Hepatocyte (in vitro differentiated cells): Measurements from ENCODE around the gene SPATA9. TPM values are rescaled to one million over a fixed set of nuclear protein-coding genes. Genes with fewer than 3 reads are reported as not detected.

Experiments used
- DNase-seq: peaks from one replicate; pipeline ENCODE4 v3.0.0-alpha.2; 2016; ENCODE audit warnings: low spot score
- H2AFZ ChIP-seq: fragments of 200-600 bp; sonication (generic); 2 replicates; pipeline ENCODE4 v1.6.0; 2016; ENCODE audit warnings: antibody characterized with exemption, mild to moderate bottlenecking
- H3K27ac ChIP-seq: fragments of 200-600 bp; sonication (generic); 2 replicates; pipeline ENCODE4 v1.5.1; 2016; ENCODE audit warnings: mild to moderate bottlenecking
- H3K27me3 ChIP-seq: fragments of 200-600 bp; sonication (generic); 2 replicates; pipeline ENCODE4 v1.6.1; 2016
- H3K36me3 ChIP-seq: fragments of 200-600 bp; sonication (generic); replicated peaks from 2 replicates; pipeline ENCODE4 v1.5.1; 2016; ENCODE audit warnings: low read depth; ENCODE audit not compliant: insufficient read depth
- H3K4me1 ChIP-seq: fragments of 200-600 bp; sonication (generic); 2 replicates; pipeline ENCODE4 v1.5.1; 2016; ENCODE audit warnings: mild to moderate bottlenecking, moderate library complexity; ENCODE audit not compliant: insufficient read depth
- H3K4me2 ChIP-seq: fragments of 200-600 bp; sonication (generic); 2 replicates; pipeline ENCODE4 v1.6.0; 2016
- H3K4me3 ChIP-seq: fragments of 200-600 bp; sonication (generic); 2 replicates; pipeline ENCODE4 v1.5.1; 2016; ENCODE audit warnings: mild to moderate bottlenecking
- H3K79me2 ChIP-seq: fragments of 200-600 bp; sonication (generic); 2 replicates; pipeline ENCODE4 v1.6.0; 2017; ENCODE audit warnings: mild to moderate bottlenecking
- H3K9me2 ChIP-seq: fragments of 200-600 bp; sonication (generic); replicated peaks from 2 replicates; pipeline ENCODE4 v1.6.0; 2017; ENCODE audit warnings: mild to moderate bottlenecking; ENCODE audit not compliant: insufficient read depth
- H3K9me3 ChIP-seq: fragments of 200-600 bp; sonication (generic); 2 replicates; pipeline ENCODE4 v1.5.1; 2016; ENCODE audit warnings: low read depth, mild to moderate bottlenecking
- H4K20me1 ChIP-seq: fragments of 200-600 bp; sonication (generic); 2 replicates; pipeline ENCODE4 v1.6.0; 2016; ENCODE audit warnings: mild to moderate bottlenecking; ENCODE audit not compliant: insufficient read depth, poor library complexity, severe bottlenecking
- EZH2 ChIP-seq: fragments of 200-600 bp; sonication (generic); IDR thresholded peaks from 2 replicates; pipeline ENCODE4 v1.6.1; 2016; ENCODE audit warnings: antibody characterized with exemption, mild to moderate bottlenecking, borderline replicate concordance
- EZH2phosphoT487 ChIP-seq: fragments of 200-600 bp; sonication (generic); IDR thresholded peaks from one replicate; pipeline ENCODE4 v1.6.1; 2018; ENCODE audit warnings: antibody characterized with exemption, mild to moderate bottlenecking, low read depth, moderate library complexity; ENCODE audit not compliant: unreplicated experiment, severe bottlenecking
- WGBS: methylation state at CpG from one replicate; pipeline ENCODE4 v1.1.6; 2016; ENCODE audit warnings: low lambda C conversion rate; ENCODE audit errors: missing lambda C conversion rate; 5-methylcytosine and 5-hydroxymethylcytosine counted together
- polyA plus RNA-seq: library from polyadenylated mRNA; unstranded; fragments of >200 nt; fragmentation: Nextera tagmentation; extraction: Ambion mirVana; gene quantifications from 2 replicates; pipeline ENCODE4 v1.2.1, GENCODE V29; 2016
- total RNA-seq: library from RNA; depleted of rRNA; stranded (reverse); fragments of >200 nt; gene quantifications from 2 replicates; pipeline ENCODE4 v1.2.3, GENCODE V29; 2014
- TF ChIP-seq, protein P1 (sequence below): fragments of 200-600 bp; sonication (generic); IDR thresholded peaks from 2 replicates; pipeline ENCODE4 v1.5.1; 2016; ENCODE audit warnings: antibody characterized with exemption, mild to moderate bottlenecking; ENCODE audit not compliant: poor library complexity

SPATA9 gene
- total and polyA plus RNA-seq, 2 experiments from 2014 or later: 0.33 to 1.2 TPM

- no peak for DNase-seq
- H3K4me1 ChIP-seq: no peaks in the 10 kb centered on the region
- peak overlapping the region; percentile 74 for H3K27ac ChIP-seq
- H4K20me1 ChIP-seq: no peaks in the 10 kb centered on the region
- no peaks in the 10 kb centered on the region for H3K27me3 ChIP-seq
- no peaks in the 10 kb centered on the region for H3K9me2 ChIP-seq
- H3K4me3 ChIP-seq: no peak overlapping the region
- H2AFZ ChIP-seq: no peak overlapping the region
- no peaks in the 10 kb centered on the region for H3K9me3 ChIP-seq
- no peaks in the 10 kb centered on the region for H3K36me3 ChIP-seq
- H3K4me2 ChIP-seq: no peak overlapping the region
- TF ChIP-seq EZH2phosphoT487 (no peak), EZH2 (no peak)
- TF ChIP-seq, protein P1, sequence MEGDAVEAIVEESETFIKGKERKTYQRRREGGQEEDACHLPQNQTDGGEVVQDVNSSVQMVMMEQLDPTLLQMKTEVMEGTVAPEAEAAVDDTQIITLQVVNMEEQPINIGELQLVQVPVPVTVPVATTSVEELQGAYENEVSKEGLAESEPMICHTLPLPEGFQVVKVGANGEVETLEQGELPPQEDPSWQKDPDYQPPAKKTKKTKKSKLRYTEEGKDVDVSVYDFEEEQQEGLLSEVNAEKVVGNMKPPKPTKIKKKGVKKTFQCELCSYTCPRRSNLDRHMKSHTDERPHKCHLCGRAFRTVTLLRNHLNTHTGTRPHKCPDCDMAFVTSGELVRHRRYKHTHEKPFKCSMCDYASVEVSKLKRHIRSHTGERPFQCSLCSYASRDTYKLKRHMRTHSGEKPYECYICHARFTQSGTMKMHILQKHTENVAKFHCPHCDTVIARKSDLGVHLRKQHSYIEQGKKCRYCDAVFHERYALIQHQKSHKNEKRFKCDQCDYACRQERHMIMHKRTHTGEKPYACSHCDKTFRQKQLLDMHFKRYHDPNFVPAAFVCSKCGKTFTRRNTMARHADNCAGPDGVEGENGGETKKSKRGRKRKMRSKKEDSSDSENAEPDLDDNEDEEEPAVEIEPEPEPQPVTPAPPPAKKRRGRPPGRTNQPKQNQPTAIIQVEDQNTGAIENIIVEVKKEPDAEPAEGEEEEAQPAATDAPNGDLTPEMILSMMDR: no peak
- 91% methylated on average over 1 of the region's 1 CpG for WGBS
- H3K79me2 ChIP-seq: no peaks in the 10 kb centered on the region
These were observed 11.0 kb downstream of the SPATA9 start for GRCh38 chr5:95671826-95672225.

- Histone ChIP-seq H3K4me2 (no peak overlapping the region), H3K27ac (peak overlapping the region; percentile 14)
These were observed 12.2 kb downstream of the SPATA9 start for GRCh38 chr5:95670568-95670967.

GRCh38 chr5:95669985-95670384, 12.8 kb downstream of the SPATA9 start:
- 95% methylated on average over 5 of the region's 5 CpGs for WGBS
- no peaks in the 10 kb centered on the region for H3K27me3 ChIP-seq
- no peaks in the 10 kb centered on the region for H4K20me1 ChIP-seq
- no peak overlapping the region for H2AFZ ChIP-seq
- H3K9me3 ChIP-seq: no peaks in the 10 kb centered on the region
- DNase-seq: no peak
- TF ChIP-seq EZH2 (no peak), EZH2phosphoT487 (no peak)
- TF ChIP-seq, protein P1: no peak
- no peaks in the 10 kb centered on the region for H3K79me2 ChIP-seq
- H3K27ac ChIP-seq: peak overlapping the region; percentile 14
- H3K4me3 ChIP-seq: no peak overlapping the region
- no peaks in the 10 kb centered on the region for H3K9me2 ChIP-seq
- no peaks in the 10 kb centered on the region for H3K36me3 ChIP-seq
- no peak overlapping the region for H3K4me2 ChIP-seq
- no peaks in the 10 kb centered on the region for H3K4me1 ChIP-seq

More at GRCh38 chr5:95670568-95670967, 12.2 kb downstream of the SPATA9 start:
- H3K4me1 ChIP-seq: no peaks in the 10 kb centered on the region
- no peaks in the 10 kb centered on the region for H3K27me3 ChIP-seq
- H3K4me3 ChIP-seq: no peak overlapping the region
- H4K20me1 ChIP-seq: no peaks in the 10 kb centered on the region
- H3K36me3 ChIP-seq: no peaks in the 10 kb centered on the region
- H3K9me2 ChIP-seq: no peaks in the 10 kb centered on the region
- H2AFZ ChIP-seq: no peak overlapping the region
- no peak for TF ChIP-seq EZH2
- TF ChIP-seq, protein P1: no peak
- no peak for TF ChIP-seq EZH2phosphoT487
- no peak for DNase-seq
- H3K79me2 ChIP-seq: no peaks in the 10 kb centered on the region
- WGBS: 85% methylated on average over 3 of the region's 3 CpGs
- no peaks in the 10 kb centered on the region for H3K9me3 ChIP-seq

DNA sequence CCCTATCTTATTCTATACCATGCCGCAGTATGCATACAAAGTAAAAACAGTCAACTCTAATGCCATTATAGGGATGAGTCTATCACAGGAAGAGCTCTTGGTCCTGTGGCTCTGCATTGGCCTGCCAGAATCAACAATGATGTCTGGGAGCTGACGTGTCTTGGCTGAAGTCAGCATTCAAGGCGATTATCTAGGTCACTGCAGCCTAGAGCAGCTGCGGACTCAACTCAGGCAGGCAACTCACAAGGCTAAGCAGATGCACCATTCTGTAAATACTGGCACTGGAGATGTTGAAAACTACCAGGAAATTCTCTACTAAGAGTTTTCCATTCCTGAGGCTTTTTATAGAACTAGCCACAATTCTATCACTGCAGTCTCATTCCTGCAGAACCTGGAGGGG, 13.3 kb downstream of the SPATA9 start:
- no peak overlapping the region for H3K4me3 ChIP-seq
- H3K27me3 ChIP-seq: no peaks in the 10 kb centered on the region
- H4K20me1 ChIP-seq: no peaks in the 10 kb centered on the region
- WGBS: 56% methylated on average over 4 of the region's 4 CpGs
- no peaks in the 10 kb centered on the region for H3K9me3 ChIP-seq
- DNase-seq: peak; percentile 53
- no peaks in the 10 kb centered on the region for H3K36me3 ChIP-seq
- peak overlapping the region; percentile 70 for H3K27ac ChIP-seq
- no peaks in the 10 kb centered on the region for H3K79me2 ChIP-seq
- TF ChIP-seq, protein P1: no peak
- TF ChIP-seq EZH2: no peak
- no peak for TF ChIP-seq EZH2phosphoT487
- H3K4me1 ChIP-seq: no peaks in the 10 kb centered on the region
- H3K9me2 ChIP-seq: no peaks in the 10 kb centered on the region
- no peak overlapping the region for H3K4me2 ChIP-seq
- H2AFZ ChIP-seq: no peak overlapping the region
